B cell (primary cell): ENCODE results near the gene NPIPB9.
"Not testable (repeated sequence)": the region's sequence is repeated elsewhere in the genome, so short reads cannot be mapped to it uniquely, and the experiment has no call there.

ENCODE experiments used
- EZH2 ChIP-seq: IDR thresholded peaks from 2 replicates; pipeline ENCODE4 v1.6.1; 2012; ENCODE audit warnings: borderline replicate concordance, low read depth, mild to moderate bottlenecking, moderate library complexity, low read length; ENCODE audit not compliant: insufficient read depth, poor library complexity, severe bottlenecking
- TF ChIP-seq, protein P1 (sequence below): fragments of 200-600 bp; IDR thresholded peaks from one replicate; pipeline ENCODE4 v1.8.0; 2022; ENCODE audit warnings: antibody characterized with exemption, mild to moderate bottlenecking

DNA sequence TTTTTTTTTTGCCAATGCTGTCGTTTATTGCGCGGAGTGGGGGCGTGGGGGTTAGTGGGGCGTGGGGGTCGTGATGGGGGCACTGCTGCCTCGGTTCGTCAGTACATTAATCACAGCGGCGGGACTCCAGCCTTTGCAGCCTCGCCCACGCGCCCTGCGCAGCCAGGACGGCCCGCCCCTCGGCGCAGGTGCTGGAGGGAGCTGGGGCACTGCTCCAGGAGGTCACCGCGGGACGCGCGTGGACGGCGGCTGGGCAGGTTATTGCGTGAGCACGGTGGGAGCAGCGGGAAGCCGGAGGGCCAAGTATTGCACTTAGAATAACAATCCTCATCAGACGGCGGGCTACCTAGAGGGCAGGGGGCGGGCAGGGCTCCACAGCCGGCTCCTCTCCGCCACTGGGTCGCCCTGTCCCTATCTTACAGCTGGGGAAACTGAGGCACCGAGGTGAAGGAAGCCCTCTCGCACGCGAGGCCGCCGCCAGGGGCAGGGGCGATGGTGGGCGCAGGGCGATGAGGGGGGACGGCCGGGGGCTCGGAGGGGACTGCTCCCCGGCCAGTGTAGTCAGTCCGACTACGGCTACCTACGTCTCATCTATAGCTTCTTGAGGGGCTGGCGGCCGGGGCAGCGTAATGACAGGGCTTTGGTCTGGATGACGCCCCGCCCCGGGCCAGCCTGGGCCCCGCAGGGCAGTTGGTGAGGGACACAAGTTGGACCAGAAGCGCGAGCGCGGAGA is 4.8 kb upstream of the NPIPB9 start:
- TF ChIP-seq, protein P1, sequence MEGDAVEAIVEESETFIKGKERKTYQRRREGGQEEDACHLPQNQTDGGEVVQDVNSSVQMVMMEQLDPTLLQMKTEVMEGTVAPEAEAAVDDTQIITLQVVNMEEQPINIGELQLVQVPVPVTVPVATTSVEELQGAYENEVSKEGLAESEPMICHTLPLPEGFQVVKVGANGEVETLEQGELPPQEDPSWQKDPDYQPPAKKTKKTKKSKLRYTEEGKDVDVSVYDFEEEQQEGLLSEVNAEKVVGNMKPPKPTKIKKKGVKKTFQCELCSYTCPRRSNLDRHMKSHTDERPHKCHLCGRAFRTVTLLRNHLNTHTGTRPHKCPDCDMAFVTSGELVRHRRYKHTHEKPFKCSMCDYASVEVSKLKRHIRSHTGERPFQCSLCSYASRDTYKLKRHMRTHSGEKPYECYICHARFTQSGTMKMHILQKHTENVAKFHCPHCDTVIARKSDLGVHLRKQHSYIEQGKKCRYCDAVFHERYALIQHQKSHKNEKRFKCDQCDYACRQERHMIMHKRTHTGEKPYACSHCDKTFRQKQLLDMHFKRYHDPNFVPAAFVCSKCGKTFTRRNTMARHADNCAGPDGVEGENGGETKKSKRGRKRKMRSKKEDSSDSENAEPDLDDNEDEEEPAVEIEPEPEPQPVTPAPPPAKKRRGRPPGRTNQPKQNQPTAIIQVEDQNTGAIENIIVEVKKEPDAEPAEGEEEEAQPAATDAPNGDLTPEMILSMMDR, result not testable (repeated sequence)
- not testable (repeated sequence) for TF ChIP-seq EZH2
